ENCODE data around the gene SYDE1.
A peak's percentile ranks its signal among the peaks of the same experiment; 100 is the strongest.

Gene SYDE1

GRCh38 chr19:15149737-15150136, 42.5 kb downstream of the SYDE1 start:
- TF ChIP-seq EZH2 (optimal IDR thresholded peaks at IDR 0.05; ENCODE audit: low read depth, low read length), result no peak
- no peak for TF ChIP-seq CTCF (IDR thresholded peaks at IDR 0.05; ENCODE audit: low read length)
- no peak for TF ChIP-seq EZH2phosphoT487 (IDR thresholded peaks at IDR 0.05; ENCODE audit: low read length)
- H4K20me1 ChIP-seq (ENCODE audit: insufficient read depth, low read length), result no peaks in the 10 kb centered on the region
- H3K79me2 ChIP-seq (ENCODE audit: low read length), result no peaks in the 10 kb centered on the region
- no peak overlapping the region for H2AFZ ChIP-seq (ENCODE audit: low read length)
- H3K9me2 ChIP-seq (replicated peaks; ENCODE audit: insufficient read depth, low read length), result no peaks in the 10 kb centered on the region
- H3K27ac ChIP-seq (ENCODE audit: low read length), result no peak overlapping the region
- no peak overlapping the region for H3K4me2 ChIP-seq (ENCODE audit: low read depth, low read length)
- H3K36me3 ChIP-seq (replicated peaks; ENCODE audit: insufficient read depth, low read length), result no peaks in the 10 kb centered on the region
- DNase-seq, result no peak
- H3K27me3 ChIP-seq (replicated peaks; ENCODE audit: insufficient read depth, low read length), result peaks cover 59% of the 10 kb centered on the region
- H3K9me3 ChIP-seq (replicated peaks; ENCODE audit: insufficient read depth, low read length), result no peaks in the 10 kb centered on the region
- no peak overlapping the region for H3K4me3 ChIP-seq (ENCODE audit: low read length)
- H3K9ac ChIP-seq (ENCODE audit: low read length), result no peak overlapping the region
- H3F3A ChIP-seq (ENCODE audit: insufficient read depth, low read length), result no peaks in the 10 kb centered on the region
- H3K4me1 ChIP-seq (ENCODE audit: low read length), result no peaks in the 10 kb centered on the region

- peak; percentile 41 for DNase-seq
- H3K4me2 ChIP-seq (ENCODE audit: low read depth, low read length), result no peak overlapping the region
- H3K9me2 ChIP-seq (replicated peaks; ENCODE audit: insufficient read depth, low read length), result no peaks in the 10 kb centered on the region
- no peak overlapping the region for H3K4me3 ChIP-seq (ENCODE audit: low read length)
- no peaks in the 10 kb centered on the region for H3F3A ChIP-seq (ENCODE audit: insufficient read depth, low read length)
- H3K79me2 ChIP-seq (ENCODE audit: low read length), result no peaks in the 10 kb centered on the region
- H3K9me3 ChIP-seq (replicated peaks; ENCODE audit: insufficient read depth, low read length), result no peaks in the 10 kb centered on the region
- no peaks in the 10 kb centered on the region for H4K20me1 ChIP-seq (ENCODE audit: insufficient read depth, low read length)
- no peaks in the 10 kb centered on the region for H3K36me3 ChIP-seq (replicated peaks; ENCODE audit: insufficient read depth, low read length)
- no peak overlapping the region for H3K9ac ChIP-seq (ENCODE audit: low read length)
- H3K4me1 ChIP-seq (ENCODE audit: low read length), result no peaks in the 10 kb centered on the region
- H2AFZ ChIP-seq (ENCODE audit: low read length), result no peak overlapping the region
- peaks cover 77% of the 10 kb centered on the region for H3K27me3 ChIP-seq (replicated peaks; ENCODE audit: insufficient read depth, low read length)
- H3K27ac ChIP-seq (ENCODE audit: low read length), result no peak overlapping the region
- TF ChIP-seq CTCF (IDR thresholded peaks at IDR 0.05; ENCODE audit: low read length) (peak; percentile 60), EZH2phosphoT487 (IDR thresholded peaks at IDR 0.05; ENCODE audit: low read length) (no peak), EZH2 (optimal IDR thresholded peaks at IDR 0.05; ENCODE audit: low read depth, low read length) (no peak)
Measured at GRCh38 chr19:15154002-15154612, 46.9 kb downstream of the SYDE1 start.

- no peaks in the 10 kb centered on the region for H4K20me1 ChIP-seq (ENCODE audit: insufficient read depth, low read length)
- H3K4me2 ChIP-seq (ENCODE audit: low read depth, low read length), result no peak overlapping the region
- no peak overlapping the region for H3K4me3 ChIP-seq (ENCODE audit: low read length)
- DNase-seq, result no peak
- peaks cover 68% of the 10 kb centered on the region for H3K27me3 ChIP-seq (replicated peaks; ENCODE audit: insufficient read depth, low read length)
- no peak overlapping the region for H2AFZ ChIP-seq (ENCODE audit: low read length)
- no peak overlapping the region for H3K27ac ChIP-seq (ENCODE audit: low read length)
- no peaks in the 10 kb centered on the region for H3F3A ChIP-seq (ENCODE audit: insufficient read depth, low read length)
- no peaks in the 10 kb centered on the region for H3K4me1 ChIP-seq (ENCODE audit: low read length)
- no peaks in the 10 kb centered on the region for H3K79me2 ChIP-seq (ENCODE audit: low read length)
- no peaks in the 10 kb centered on the region for H3K9me3 ChIP-seq (replicated peaks; ENCODE audit: insufficient read depth, low read length)
- H3K36me3 ChIP-seq (replicated peaks; ENCODE audit: insufficient read depth, low read length), result no peaks in the 10 kb centered on the region
- H3K9me2 ChIP-seq (replicated peaks; ENCODE audit: insufficient read depth, low read length), result no peaks in the 10 kb centered on the region
- no peak overlapping the region for H3K9ac ChIP-seq (ENCODE audit: low read length)
- TF ChIP-seq EZH2 (optimal IDR thresholded peaks at IDR 0.05; ENCODE audit: low read depth, low read length) (no peak), EZH2phosphoT487 (IDR thresholded peaks at IDR 0.05; ENCODE audit: low read length) (no peak), CTCF (IDR thresholded peaks at IDR 0.05; ENCODE audit: low read length) (no peak)
Measured at GRCh38 chr19:15155296-15155695, 48.1 kb downstream of the SYDE1 start.

Data from MM.1S (cell line).